ENCODE measurements around the gene TAAR5. TPM values are rescaled to one million over a fixed set of nuclear protein-coding genes. Genes with fewer than 3 reads are reported as not detected.
"Not testable (repeated sequence)": the region's sequence is repeated elsewhere in the genome, so short reads cannot be mapped to it uniquely, and the experiment has no call there.

TAAR5 gene
- total and polyA plus RNA-seq, 2 experiments from 2014 or later: not detected

DNA sequence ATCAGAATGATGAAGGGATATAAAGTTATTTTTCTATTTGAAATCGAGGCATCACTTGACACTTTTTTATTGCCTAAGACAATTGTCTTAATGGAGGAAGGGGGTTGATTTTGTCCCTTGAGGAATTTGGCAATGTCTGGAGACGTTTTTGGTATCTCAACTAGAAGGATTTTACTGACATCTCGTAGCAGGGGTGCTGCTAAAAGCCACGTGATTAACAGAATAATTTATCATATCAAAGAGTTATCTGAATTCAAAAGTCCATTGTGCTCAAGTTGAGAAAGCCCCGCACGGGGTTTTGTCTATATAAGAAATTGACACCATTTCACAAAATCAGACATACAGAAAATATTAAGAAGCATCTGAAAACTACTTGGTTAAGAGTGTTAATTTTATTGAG is 20.9 kb downstream of the TAAR5 start:
- no peak for TF ChIP-seq EZH2phosphoT487 (IDR thresholded peaks at IDR 0.05; ENCODE audit: low read depth, severe bottlenecking, unreplicated experiment)
- no peak for TF ChIP-seq EZH2 (IDR thresholded peaks at IDR 0.05; ENCODE audit: borderline replicate concordance)
- TF ChIP-seq, protein P1, sequence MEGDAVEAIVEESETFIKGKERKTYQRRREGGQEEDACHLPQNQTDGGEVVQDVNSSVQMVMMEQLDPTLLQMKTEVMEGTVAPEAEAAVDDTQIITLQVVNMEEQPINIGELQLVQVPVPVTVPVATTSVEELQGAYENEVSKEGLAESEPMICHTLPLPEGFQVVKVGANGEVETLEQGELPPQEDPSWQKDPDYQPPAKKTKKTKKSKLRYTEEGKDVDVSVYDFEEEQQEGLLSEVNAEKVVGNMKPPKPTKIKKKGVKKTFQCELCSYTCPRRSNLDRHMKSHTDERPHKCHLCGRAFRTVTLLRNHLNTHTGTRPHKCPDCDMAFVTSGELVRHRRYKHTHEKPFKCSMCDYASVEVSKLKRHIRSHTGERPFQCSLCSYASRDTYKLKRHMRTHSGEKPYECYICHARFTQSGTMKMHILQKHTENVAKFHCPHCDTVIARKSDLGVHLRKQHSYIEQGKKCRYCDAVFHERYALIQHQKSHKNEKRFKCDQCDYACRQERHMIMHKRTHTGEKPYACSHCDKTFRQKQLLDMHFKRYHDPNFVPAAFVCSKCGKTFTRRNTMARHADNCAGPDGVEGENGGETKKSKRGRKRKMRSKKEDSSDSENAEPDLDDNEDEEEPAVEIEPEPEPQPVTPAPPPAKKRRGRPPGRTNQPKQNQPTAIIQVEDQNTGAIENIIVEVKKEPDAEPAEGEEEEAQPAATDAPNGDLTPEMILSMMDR (IDR thresholded peaks at IDR 0.05; ENCODE audit: poor library complexity): no peak
- no peaks in the 10 kb centered on the region for H4K20me1 ChIP-seq (ENCODE audit: insufficient read depth, poor library complexity, severe bottlenecking)
- no peak overlapping the region for H3K4me3 ChIP-seq
- no peak overlapping the region for H2AFZ ChIP-seq
- WGBS (ENCODE audit: low lambda C conversion rate, missing lambda C conversion rate): 64% methylated on average over 6 of the region's 6 CpGs
- H3K9me2 ChIP-seq (replicated peaks; ENCODE audit: insufficient read depth): no peaks in the 10 kb centered on the region
- no peaks in the 10 kb centered on the region for H3K9me3 ChIP-seq (ENCODE audit: low read depth)
- H3K36me3 ChIP-seq (replicated peaks; ENCODE audit: insufficient read depth, low read depth): no peaks in the 10 kb centered on the region
- H3K4me2 ChIP-seq: no peak overlapping the region
- no peaks in the 10 kb centered on the region for H3K4me1 ChIP-seq (ENCODE audit: insufficient read depth)
- no peaks in the 10 kb centered on the region for H3K27me3 ChIP-seq
- H3K27ac ChIP-seq: no peak overlapping the region
- no peaks in the 10 kb centered on the region for H3K79me2 ChIP-seq
- DNase-seq (ENCODE audit: low spot score): no peak

DNA sequence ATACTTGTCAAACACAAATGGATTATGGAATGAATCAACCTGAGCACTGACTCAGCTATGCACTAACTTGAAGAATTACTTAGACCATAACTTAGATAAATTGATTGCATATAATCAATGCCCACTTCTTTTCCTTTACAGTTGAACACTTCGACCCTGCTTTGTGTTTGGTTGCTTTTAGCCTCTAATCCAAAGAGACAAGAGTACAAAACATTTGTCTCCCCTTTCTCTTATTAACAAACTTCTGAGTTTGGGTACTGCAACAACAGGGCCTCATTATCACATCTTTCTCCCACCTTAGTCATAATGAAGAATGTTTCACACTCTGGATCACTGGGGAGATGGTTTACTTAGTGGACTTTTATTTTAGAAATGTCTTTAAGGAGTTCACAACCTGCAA is 22.0 kb downstream of the TAAR5 start:
- Histone ChIP-seq H3K9me3 (ENCODE audit: low read depth) (no peaks in the 10 kb centered on the region), H3K9me2 (replicated peaks; ENCODE audit: insufficient read depth) (no peaks in the 10 kb centered on the region), H3K27me3 (no peaks in the 10 kb centered on the region), H4K20me1 (ENCODE audit: insufficient read depth, poor library complexity, severe bottlenecking) (no peaks in the 10 kb centered on the region), H3K27ac (no peak overlapping the region), H2AFZ (no peak overlapping the region), H3K36me3 (replicated peaks; ENCODE audit: insufficient read depth, low read depth) (no peaks in the 10 kb centered on the region), H3K4me1 (ENCODE audit: insufficient read depth) (no peaks in the 10 kb centered on the region), H3K79me2 (no peaks in the 10 kb centered on the region), H3K4me2 (no peak overlapping the region), H3K4me3 (no peak overlapping the region)
- 82% methylated on average over 1 of the region's 1 CpG for WGBS (ENCODE audit: low lambda C conversion rate, missing lambda C conversion rate)
- TF ChIP-seq, protein P1 (IDR thresholded peaks at IDR 0.05; ENCODE audit: poor library complexity): no peak
- TF ChIP-seq EZH2phosphoT487 (IDR thresholded peaks at IDR 0.05; ENCODE audit: low read depth, severe bottlenecking, unreplicated experiment) (no peak), EZH2 (IDR thresholded peaks at IDR 0.05; ENCODE audit: borderline replicate concordance) (no peak)
- DNase-seq (ENCODE audit: low spot score): no peak

DNA sequence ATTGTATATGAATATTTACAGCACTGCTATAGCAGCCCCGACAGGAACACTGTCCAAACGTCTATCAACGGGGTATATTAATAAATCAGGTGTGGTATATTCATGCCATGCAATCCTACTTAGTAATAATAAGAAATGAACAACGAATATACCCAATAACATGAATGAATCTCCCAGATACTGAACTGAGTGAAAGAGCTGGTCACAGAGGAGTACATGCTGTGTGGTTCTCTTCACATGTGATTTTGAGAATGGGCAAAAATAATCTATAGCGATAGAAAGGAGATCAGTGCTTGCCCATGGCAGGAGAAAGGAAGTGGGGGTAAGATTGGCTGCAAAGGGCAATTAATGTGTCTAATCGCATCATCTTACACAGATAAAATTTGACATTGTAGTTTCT is 23.1 kb downstream of the TAAR5 start:
- TF ChIP-seq, protein P1 (IDR thresholded peaks at IDR 0.05; ENCODE audit: poor library complexity): no peak
- no peak for TF ChIP-seq EZH2phosphoT487 (IDR thresholded peaks at IDR 0.05; ENCODE audit: low read depth, severe bottlenecking, unreplicated experiment)
- no peak for TF ChIP-seq EZH2 (IDR thresholded peaks at IDR 0.05; ENCODE audit: borderline replicate concordance)
- no peak for DNase-seq (ENCODE audit: low spot score)
- Histone ChIP-seq H2AFZ (no peak overlapping the region), H3K9me2 (replicated peaks; ENCODE audit: insufficient read depth) (no peaks in the 10 kb centered on the region), H3K4me2 (no peak overlapping the region), H3K4me1 (ENCODE audit: insufficient read depth) (no peaks in the 10 kb centered on the region), H4K20me1 (ENCODE audit: insufficient read depth, poor library complexity, severe bottlenecking) (no peaks in the 10 kb centered on the region), H3K27ac (no peak overlapping the region), H3K79me2 (no peaks in the 10 kb centered on the region), H3K36me3 (replicated peaks; ENCODE audit: insufficient read depth, low read depth) (no peaks in the 10 kb centered on the region), H3K9me3 (ENCODE audit: low read depth) (no peaks in the 10 kb centered on the region), H3K4me3 (no peak overlapping the region), H3K27me3 (no peaks in the 10 kb centered on the region)
- WGBS (ENCODE audit: low lambda C conversion rate, missing lambda C conversion rate): 89% methylated on average over 6 of the region's 6 CpGs

DNA sequence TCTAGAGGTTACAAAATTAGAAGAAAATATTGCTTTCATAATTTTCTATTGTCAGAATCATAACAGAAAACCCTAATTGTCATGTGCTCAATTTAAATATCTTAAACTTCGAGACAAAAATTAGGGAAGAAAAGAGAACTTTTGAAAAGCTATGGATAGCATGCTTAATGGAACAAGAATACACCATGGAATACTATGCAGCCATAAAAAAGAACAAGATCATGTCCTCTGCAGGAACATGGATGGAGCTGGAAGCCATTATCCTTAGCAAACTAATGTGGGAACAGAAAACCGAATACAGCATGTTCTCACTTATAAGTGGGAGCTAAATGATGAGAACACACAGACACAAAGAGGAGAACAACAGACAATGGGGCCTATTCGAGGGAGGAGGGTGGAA is 29.5 kb downstream of the TAAR5 start:
- H3K9me2 ChIP-seq (replicated peaks; ENCODE audit: insufficient read depth); H4K20me1 ChIP-seq (ENCODE audit: insufficient read depth, poor library complexity, severe bottlenecking); H3K36me3 ChIP-seq (replicated peaks; ENCODE audit: insufficient read depth, low read depth); DNase-seq (ENCODE audit: low spot score); H3K4me2 ChIP-seq; H3K27me3 ChIP-seq; H3K9me3 ChIP-seq (ENCODE audit: low read depth); H3K27ac ChIP-seq; H2AFZ ChIP-seq; H3K4me1 ChIP-seq (ENCODE audit: insufficient read depth); H3K79me2 ChIP-seq; H3K4me3 ChIP-seq: not testable (repeated sequence)
- 85% methylated on average over 3 of the region's 3 CpGs for WGBS (ENCODE audit: low lambda C conversion rate, missing lambda C conversion rate)
